Activated T-cell treated with anti-CD3 and anti-CD28 coated beads, Interleukin-2, amount 50 U/mL, for 72 hours (primary cell): ENCODE data around the gene SS18L1. TPM values are rescaled to one million over a fixed set of nuclear protein-coding genes. Genes with fewer than 3 reads are reported as not detected.

Source experiments
- total RNA-seq, 2 donors: library from RNA; stranded (reverse); gene quantifications; one replicate each; pipeline ENCODE4 v1.2.3, GENCODE V29; 2022

Gene SS18L1
- total RNA-seq, 2 donors from 2014 or later: 16.1 to 19.8 TPM

Other genes starting within 250 kb of the SS18L1 start
- gene TAF4, start 77.9 kb upstream of the SS18L1 start, total RNA-seq: 10 to 100 TPM; 15.7 to 21.5 TPM
- 10 to 100 TPM; 37.2 to 45.3 TPM for gene LSM14B, start 21.3 kb upstream of the SS18L1 start, total RNA-seq
- gene PSMA7, start 375 bp upstream of the SS18L1 start, total RNA-seq: 100 to 1,000 TPM; 220 to 234 TPM
- gene MTG2, start 39.3 kb downstream of the SS18L1 start, total RNA-seq: 10 to 100 TPM; 28.3 to 48.2 TPM
- not detected for gene HRH3, start 76.5 kb downstream of the SS18L1 start, total RNA-seq
- 10 to 100 TPM; 40.6 to 44.2 TPM for gene OSBPL2, start 94.8 kb downstream of the SS18L1 start, total RNA-seq
- 100 to 1,000 TPM in 1 of 2 donors, 10 to 100 TPM in 1; 95.4 to 114 TPM for gene ADRM1, start 159.2 kb downstream of the SS18L1 start, total RNA-seq
- gene LAMA5, start 223.5 kb downstream of the SS18L1 start, total RNA-seq: under 1 TPM; 0.86 to 0.99 TPM
- 1,000 to 10,000 TPM; 2,573 to 2,599 TPM for gene RPS21, start 243.3 kb downstream of the SS18L1 start, total RNA-seq